HT-29 (cell line): Measurements from ENCODE around the gene TARS1. TPM values are rescaled to one million over a fixed set of nuclear protein-coding genes. Genes with fewer than 3 reads are reported as not detected.
"Not testable (repeated sequence)": the region's sequence is repeated elsewhere in the genome, so short reads cannot be mapped to it uniquely, and the experiment has no call there.

Source experiments
- DNase-seq: peaks from one replicate; pipeline ENCODE4 v3.0.0-alpha.2; 2015; ENCODE audit warnings: low spot score
- total RNA-seq: library from RNA; depleted of rRNA; stranded (reverse); fragments of >200 nt; shearing (Covaris generic); gene quantifications from 2 replicates; pipeline ENCODE4 v1.2.3, GENCODE V29; 2014

The TARS1 gene
- total RNA-seq, 1 experiment from 2014 or later = 138 TPM

DNA sequence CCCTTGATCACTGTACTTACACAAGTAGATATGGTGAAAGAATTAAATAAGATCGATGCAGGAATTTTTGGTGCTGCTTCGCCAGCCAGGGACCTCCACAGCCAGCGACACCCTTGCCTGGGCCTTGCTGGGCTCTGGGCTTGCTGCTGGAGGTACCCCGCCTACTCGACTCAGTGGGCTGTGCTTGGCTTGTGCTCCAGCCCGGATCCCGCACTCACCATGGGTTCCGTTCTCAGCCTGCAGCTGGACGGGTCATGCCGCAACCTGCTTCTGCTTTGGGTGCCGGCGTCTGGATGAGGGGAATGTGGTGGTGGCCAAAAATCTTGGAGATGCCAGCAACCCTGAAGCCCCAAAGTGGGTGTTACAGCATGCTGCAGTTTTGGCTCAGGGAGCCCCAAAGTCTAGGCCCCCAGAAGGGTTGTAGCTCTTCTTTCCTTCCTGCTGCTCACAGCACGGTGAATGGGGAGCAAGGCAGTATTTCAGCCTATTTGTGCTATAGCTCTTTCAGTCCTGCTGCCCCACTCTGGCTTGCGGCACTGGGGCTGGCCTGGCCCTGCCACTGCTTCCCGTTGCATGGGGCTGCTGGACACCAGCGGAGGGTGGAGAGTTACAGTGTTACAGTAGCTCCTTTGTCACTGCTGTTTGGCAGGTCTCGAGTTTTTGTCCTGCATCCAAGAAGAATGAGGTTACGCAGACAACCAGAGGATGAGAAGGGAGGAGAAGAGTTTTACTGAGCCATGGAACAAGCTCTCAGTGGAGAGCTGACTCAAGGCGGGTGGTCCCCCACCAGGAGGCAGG, 48.0 kb downstream of the TARS1 start:
- DNase-seq = no peak

DNA sequence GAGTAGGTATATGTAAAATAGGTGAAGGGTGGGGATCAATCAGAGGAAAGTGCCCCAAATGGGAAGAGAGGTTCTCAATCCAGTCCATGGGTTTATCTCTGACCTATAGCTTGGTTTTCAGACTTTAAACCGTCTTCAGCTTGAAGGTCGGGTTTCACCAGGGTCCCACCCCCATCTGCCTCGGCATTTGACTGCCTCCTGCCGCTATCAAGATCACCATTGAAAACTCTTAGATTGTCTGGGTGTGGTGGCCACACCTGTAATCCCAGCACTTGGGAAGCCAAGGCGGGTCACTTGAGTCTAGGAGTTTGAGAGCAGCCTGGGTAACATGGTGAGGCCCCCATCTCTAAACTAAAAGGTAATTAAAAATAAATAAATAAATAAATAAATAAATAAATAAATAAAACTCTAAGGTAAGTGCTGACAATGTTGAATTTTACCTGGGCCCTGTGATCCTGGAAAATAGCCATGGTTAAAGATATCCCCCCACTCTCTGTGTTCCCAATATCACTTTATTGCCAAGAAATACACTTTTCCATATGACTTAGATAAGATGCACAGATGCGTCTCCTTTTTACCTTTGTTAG, 48.8 kb downstream of the TARS1 start:
- no peak for DNase-seq

- DNase-seq = no peak
Measured at GRCh38 chr5:33490071-33490665, 49.4 kb downstream of the TARS1 start.

- DNase-seq = no peak
Measured at GRCh38 chr5:33491941-33492340, 51.2 kb downstream of the TARS1 start.

DNA sequence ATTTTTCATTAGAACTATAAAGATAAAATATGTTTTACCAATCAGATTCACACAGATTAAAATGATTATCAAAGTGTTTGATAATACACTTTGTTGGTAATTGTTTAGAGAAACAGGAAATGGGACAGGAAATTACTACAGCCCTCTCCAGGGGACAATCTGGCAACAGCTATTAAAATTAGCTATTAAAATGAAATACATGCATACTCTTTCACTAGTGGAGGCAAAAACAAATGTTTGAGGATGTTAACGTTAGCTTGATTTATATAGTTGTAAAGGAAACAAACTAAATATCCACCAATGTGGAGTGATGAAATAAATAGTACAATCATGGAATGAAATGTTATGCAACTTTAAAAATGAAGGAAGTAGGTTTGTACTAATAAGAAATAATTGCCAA, 53.7 kb downstream of the TARS1 start:
- DNase-seq = no peak

GRCh38 chr5:33501260-33501659, 60.5 kb downstream of the TARS1 start:
- DNase-seq = no peak

GRCh38 chr5:33501899-33502298, 61.1 kb downstream of the TARS1 start:
- DNase-seq = no peak

- no peak for DNase-seq
Measured at GRCh38 chr5:33504570-33504969, 63.8 kb downstream of the TARS1 start.

- no peak for DNase-seq
Measured at GRCh38 chr5:33507426-33507825, 66.7 kb downstream of the TARS1 start.

DNA sequence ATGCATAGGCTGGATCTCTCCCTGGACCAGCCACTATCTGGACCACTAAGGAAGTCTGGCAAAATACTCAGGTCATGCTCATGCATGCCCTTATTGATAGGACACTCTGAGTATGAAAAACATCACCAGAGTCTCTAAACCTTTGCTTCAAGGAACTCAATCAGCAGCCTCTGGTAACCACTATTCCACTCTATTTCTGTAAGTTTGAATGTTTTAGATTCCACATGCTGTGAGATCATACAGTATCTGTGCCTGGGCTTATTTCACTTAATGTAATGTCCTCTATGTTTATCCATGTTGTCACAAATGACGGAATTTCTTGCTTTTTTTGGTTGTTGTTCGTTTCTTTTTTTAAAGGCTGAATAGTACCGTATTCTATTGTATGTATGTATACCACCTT, 68.3 kb downstream of the TARS1 start:
- DNase-seq = no peak

DNA sequence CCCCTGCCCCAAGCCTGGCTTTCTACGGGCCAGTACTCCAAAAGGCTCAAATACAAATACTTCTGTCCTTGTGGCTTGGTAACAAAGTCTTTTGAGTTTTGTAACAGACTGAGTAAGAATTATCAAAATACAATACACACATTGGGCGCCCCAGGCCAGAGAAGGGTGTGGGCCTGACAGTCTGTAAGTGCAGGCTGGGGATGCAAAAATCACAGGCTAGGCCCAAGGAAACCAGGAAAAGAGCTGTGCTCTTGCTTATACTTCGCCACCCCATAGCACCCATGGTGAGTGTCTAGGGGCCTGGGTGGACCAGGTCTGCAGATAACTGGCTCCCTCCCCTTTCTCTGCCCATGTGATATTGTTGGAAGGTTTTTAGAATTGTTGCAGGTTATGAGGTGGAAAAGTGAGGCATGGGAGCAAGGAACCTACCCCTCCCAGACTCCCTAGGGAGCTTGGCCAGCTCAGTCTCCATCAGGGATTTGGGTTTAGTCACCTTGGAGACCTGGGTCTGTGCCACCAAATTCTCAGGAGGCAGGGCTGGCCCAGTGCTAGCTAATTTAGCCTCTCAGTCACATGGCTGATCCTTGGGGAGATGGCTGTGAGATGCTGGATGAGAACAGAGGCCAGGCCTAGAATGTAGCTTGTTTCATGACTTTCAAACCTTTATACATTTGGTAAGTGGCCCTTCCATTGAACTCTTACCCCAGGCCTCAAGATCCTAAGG, 72.9 kb downstream of the TARS1 start:
- no peak for DNase-seq

DNA sequence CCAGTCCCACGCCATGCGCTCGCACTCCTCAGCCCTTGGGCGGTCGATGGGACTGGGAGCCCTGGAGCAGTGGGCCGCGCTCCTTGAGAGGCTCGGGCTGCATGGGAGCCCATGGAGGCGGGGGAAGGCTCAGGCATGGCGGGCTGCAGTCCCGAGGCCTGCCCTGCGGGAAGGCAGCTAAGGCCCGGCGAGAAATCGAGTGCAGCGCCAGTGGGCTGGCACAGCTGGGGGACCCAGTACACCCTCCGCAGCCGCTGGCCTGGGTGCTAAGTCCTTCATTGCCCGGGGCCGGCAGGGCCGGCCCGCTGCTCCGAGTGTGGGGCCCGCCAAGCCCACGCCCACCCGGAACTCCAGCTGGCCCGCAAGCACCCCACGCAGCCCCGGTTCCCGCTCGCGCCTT, 74.6 kb downstream of the TARS1 start:
- not testable (repeated sequence) for DNase-seq

DNA sequence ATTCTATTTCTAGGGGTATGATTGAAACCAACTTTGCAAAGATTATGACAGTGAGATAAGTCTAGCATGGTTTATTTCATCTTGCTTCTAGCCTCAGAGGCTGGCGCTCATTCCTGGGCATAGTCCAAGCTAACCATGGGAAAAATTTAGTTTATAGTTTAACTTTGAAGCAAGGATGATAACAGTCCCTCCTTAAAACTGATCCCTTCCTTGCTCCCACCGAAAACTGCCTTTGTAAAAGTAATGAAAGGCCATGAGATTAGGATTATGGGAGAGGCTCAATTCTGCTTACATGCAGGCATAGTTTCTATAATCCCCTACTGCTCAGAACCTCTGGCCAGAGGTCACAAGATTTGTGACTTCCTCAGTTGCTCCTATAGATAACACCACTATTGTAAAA, 75.7 kb downstream of the TARS1 start:
- no peak for DNase-seq
